HG03457 (cell line): ENCODE measurements around the gene TLL2.

Source experiments
- ATAC-seq: cut with Tn5 transposase; IDR thresholded peaks from one replicate; pipeline ENCODE4 v1.9.1; 2021; ENCODE audit warnings: moderate number of reproducible peaks; ENCODE audit not compliant: unreplicated experiment

TLL2 gene

DNA sequence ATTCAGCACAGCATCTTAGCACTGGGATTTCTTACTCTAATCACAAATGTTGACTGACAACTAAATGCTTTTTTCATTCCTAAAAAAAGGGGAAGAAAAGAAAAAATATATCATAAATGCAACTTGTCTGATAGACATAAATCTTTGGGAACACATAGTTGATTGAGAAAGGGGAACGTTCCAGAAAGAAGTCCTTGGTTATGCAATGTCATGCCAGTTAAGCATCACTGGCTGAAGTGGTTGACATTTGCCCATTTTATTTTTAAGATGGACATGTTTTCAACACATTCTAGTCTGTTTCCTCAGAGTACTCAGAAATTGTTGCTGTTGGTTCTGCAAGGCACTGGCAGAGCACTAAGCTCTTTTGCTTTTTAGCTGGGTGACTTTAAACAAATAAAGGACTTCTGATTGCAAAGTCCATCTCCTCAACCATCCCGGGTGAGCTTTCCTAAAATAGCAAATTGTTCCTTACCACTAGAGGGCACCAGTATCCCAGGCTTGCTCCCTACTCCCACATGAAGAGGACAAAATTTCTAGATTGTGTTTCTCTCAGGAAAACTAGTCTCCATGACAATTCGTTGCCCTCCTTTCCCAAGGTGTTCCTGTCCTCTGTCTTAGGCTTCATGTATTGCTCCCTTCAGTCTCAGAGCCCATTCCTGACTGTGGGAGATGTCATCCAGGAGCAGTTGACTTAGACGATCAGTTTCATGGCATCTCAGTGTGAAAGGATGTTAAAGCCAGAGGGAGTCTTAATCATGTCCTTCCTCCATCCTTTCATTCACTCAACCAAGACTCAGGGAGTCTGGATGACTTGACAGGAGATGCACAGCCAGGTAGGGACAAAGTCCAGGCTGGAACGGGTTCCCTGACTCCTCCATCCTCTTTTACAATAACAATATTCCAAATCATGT, 178.9 kb downstream of the TLL2 start:
- ATAC-seq: no peak

DNA sequence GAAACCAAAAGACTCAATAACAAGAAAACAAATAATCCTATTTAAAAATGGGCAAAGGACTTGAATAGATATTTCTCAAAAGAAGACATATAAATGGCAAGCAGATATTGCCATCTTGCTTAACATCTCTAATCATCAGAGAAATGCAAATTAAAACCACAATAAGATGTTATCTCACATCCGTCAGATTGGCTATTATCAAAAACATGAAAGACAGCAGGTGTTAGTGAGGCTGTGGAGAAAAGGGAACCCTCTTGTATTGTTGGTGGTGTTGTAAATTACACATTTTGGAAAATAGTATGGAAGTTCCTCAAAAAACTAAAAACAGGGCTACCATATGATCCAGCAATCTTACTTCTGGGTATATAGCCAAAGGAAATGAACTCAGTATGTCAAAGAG, 180.6 kb downstream of the TLL2 start:
- no peak for ATAC-seq

DNA sequence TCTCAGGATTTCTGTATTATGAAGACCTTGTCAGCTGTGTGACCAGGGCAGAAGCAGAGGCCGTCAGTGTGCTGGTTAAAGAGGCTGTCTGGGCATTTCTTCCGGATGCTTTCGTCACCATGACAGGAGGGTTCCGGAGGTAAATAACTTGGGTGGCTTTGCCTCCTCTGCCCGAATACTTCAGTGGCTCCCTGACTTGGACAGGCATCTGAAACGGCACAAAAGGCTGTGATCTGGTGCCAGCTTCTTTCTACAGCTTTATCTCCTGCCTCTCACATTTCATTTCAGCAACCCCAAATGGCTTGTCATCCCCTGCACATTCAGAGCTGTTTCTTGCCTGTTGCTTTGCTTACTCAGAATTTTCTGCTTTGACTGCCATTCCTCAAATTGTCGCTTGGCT, 186.3 kb downstream of the TLL2 start:
- no peak for ATAC-seq

DNA sequence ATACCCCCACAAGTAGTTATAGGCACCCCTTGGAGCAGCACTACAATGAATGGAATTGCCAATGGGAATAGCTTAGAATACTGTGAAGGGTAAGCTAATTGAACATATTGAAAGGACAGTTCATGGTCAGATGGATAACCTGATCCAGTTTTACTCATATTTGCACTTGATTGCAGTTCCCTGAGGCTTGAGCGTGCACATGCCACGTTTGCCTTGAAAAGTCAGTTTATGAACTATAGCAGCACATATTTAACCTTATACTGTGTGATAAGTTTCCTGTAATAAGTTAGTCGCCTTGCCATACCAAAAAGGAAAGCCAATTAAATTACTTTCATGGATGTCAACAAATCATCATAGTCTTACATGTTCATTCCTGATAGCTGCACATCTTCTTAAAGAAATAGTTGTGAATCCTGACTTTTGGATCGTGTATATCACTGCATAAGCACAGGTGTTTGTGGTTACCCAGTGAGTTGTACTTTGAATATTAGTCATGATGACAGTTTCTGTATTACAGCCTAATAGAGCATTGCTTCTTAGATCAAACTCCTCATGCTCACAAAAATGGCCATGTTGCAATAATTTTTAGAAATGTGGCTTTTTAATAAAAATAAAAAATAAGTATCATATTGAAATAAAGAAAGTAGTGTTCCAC, 187.9 kb downstream of the TLL2 start:
- ATAC-seq: peak; percentile 76

DNA sequence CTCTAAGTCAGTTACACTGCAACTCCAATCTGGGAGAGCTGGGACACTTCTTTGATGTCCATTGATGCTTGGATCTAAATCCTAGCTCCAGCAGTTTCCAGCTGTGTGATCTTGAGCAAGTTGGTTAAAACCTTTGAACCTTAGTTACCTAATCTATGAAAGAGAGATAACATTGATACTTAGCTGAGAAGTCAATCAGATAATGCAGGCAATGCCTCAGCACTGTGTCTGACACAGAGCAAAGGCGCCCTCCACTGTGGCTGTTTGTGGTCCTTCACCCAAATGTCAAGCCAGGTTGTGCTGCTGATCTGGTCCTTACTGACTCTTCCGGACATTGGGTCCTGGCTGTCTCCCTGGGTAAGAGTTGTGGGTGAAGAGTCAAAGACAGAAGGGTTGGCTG, 189.3 kb downstream of the TLL2 start:
- no peak for ATAC-seq

DNA sequence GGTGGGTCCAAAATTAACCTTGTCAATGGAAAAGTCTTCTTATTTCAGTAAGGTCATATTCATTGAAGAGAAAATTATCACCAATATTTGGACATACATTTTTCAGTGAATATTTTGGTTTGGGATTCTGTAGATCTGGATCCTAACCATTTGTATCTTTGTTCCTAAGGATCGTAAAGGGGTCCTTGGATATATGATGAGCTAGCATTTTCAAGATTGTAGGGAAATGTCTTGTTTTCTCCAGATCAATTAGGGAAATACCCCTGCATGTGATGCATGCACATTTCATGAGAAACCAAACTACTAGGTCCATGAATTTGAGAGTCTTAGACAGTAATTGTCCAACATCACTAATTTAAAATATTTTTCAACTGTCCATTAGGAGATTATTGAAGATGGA, 191.5 kb downstream of the TLL2 start:
- no peak for ATAC-seq

DNA sequence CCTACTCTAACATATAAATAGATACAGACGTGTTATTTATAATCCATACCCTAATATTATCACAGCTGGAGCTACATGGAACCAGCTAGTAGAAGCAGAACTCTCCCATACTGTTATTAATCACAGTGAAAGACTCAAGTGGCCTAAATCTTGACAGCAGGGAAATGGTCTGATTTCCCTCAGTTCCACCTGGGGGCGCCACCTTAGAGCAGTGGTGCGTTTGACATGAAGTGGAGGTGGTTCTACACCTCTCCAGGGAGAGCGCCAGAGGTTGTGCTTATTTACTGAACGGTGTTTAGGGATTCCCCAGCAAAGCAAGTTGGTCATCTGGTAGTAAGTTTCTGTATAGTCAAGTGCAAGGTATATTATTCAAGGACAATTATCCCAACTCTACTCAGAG, 191.9 kb downstream of the TLL2 start:
- ATAC-seq: no peak

DNA sequence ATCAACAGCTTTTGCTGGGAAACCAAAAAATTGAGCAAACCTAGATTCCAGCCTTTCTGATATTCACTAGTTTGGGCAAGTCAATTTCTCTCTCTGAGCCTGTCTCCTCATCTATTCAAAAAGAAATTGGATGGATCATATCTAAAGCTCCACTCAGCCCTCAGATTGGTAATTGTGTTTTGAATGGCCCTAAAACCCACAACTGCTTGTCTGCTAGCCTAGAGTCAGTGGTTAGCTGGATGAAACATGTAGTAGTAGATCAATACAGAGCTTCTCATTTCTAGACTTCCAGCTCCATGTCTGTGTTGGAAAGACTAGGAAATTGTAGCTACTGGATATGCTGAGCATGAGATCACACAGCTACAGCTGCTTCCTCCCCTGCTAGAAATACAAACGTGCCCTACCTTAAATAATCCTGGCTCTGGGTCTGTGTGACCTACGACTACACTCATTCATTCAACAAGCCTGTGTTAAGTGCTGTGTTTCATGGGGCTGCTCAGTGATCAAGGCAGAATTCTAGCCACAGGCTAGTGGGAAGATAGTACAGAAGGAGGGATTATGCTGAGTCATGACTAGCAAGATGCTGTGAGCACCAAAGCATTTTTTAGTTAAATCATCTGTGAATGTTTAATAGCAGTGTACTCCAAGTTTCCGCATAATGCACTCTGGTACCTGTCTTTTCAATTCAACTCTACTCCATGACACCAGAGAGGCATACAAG, 193.8 kb downstream of the TLL2 start:
- ATAC-seq: no peak

DNA sequence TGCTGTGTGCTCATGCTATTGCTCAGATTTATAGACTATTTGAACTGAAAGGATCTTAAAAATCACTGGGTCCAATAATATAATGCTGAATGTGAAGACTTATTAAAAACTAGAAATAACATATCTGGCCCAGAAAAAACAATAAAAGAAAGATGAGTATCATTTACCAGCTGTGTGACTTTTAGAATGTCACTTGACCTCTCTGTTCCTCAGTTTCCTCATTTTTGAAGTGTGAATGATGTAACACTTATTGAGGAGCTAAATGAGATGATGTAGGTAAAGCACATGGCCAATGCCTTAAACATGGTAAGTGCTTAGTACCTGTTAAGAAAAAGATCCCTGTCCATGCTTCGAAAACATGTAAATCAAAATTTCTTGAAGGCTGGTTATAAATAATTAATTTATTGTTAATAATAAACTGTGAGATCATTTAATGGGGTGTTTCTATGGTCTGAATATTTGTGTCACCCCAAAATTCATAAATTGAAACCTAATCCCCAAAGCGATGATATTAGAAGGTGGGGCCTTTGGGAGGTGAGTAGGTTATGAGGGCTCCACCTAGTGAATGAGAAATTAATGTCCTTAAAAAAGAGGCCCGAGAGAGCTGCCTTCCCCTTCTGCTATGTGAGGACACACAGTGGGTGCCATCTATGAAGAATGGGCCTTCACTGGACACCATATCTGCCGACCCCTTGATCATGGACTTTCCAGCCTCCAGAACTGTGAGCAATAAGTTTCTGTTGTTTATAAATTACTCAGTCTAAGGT, 196.5 kb downstream of the TLL2 start:
- no peak for ATAC-seq
